Medulla oblongata (tissue), 1 donor: ENCODE results near the gene SH2D7.
A peak's percentile ranks its signal among the peaks of the same experiment; 100 is the strongest.
"Not testable (repeated sequence)": the region's sequence is repeated elsewhere in the genome, so short reads cannot be mapped to it uniquely, and the experiment has no call there.

ENCODE experiments used
- DNase-seq: peaks from one replicate; pipeline ENCODE4 v3.0.0-alpha.2; 2015; ENCODE audit errors: extremely low spot score

Gene SH2D7

DNA sequence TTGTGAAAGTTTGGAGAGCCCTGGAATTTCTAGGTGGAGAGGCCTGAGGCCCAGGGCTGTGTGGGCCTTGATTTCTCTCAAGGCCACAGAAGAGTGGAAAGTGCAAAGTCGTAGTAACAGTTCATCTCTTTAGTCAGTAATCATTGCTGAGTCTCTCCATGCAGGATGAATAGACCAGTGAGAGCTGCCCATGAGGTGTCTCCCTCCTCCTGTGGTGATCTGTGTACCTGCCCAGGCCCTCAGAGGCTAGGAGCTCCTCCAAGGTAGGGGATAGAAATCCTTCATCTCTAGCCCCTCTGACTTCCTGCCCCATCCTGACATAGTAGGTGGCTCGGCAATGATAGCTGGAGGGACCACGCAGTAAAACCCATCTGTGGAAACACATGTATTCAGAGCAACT is 50.0 kb downstream of the SH2D7 start:
- no peak for DNase-seq

DNA sequence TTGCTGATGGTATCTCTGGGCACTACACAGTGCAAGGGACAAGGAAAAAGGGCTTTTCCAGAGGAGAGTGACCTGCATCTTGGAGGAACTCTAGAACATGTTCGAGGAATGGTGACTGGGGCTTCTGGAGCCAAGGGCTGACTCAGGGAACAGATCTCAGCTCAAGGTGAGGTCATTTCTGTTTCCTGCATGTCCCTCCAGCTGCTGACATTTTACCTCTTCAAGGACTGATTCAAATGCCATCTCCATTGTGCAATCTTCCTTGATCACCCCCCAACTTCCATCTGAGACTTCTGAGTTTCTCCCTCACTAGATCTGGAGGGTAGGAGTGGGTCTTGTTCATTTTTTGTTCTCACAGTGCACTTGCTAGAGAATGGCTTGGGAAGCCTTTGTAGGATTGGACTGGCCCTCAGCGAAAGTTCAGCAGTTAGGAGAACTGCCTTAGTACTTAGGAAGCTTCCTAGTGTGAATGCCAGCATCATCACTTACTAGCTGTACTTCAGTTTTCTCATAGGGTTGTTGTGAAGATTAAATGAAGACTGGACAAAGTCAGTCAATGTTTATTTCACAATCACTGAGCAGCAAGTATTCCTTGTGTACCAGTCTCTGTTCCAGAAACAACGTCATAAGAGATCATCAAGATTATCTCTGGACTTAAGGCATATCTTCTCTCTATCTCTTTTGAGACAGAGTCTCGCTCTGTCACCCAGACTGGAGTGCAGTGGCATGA is 54.2 kb downstream of the SH2D7 start:
- DNase-seq, result no peak

GRCh38 chr15:78147566-78147965 is 55.2 kb downstream of the SH2D7 start:
- DNase-seq, result no peak

DNA sequence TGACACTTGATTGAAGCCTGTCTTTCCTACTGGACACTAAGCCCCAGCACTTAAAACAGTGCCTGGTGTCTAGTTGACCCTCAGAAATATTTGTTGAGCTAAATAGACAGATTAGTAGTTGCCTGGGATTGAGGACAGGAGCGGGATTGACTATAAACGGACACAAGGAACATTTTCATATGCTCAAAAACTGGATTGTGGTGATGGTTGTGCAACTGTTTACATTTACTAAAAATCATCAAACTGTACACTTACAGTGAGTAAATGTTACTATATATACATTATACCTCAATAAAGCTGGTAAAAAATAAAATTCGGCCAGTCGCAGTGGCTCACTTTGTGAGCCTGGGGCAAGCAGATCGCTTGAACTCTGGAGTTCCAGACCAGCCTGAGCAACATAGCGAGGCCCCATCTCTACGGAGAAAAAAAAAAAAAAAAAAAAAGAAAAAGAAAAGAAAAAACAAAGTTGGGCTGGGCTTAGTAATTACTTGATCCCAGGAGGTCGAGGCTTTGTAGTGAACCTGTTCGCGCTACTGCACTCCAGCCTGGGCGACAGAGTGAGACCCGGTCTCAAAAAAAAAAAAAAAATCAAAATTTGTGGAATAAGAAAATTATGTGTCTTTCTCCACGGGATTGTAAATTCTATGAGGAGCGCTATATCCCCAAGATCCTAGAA is 56.2 kb downstream of the SH2D7 start:
- DNase-seq, result no peak

GRCh38 chr15:78149068-78149804 is 56.9 kb downstream of the SH2D7 start, which contains the start of gene IDH3A:
Gene IDH3A (plus strand): TSS chr15:78149362. CDS start chr15:78149404, 42 bp downstream.
- peak; percentile 98 for DNase-seq

- DNase-seq, result peak; percentile 31
These were observed 57.7 kb downstream of the SH2D7 start for GRCh38 chr15:78149805-78150751.

GRCh38 chr15:78151075-78151474 is 58.7 kb downstream of the SH2D7 start:
- not testable (repeated sequence) for DNase-seq
